B cell (primary cell): Measurements from ENCODE around the gene HSPB8. TPM values are rescaled to one million over a fixed set of nuclear protein-coding genes. Genes with fewer than 3 reads are reported as not detected.

ENCODE experiments used
- ATAC-seq: fragments of 200-7000 bp; cut with Tn5 transposase; one replicate; pipeline ENCODE4 v1.10.0; 2021; ENCODE audit warnings: low read depth, mild to moderate bottlenecking, moderate number of reproducible peaks, moderate library complexity
- CTCF ChIA-PET: fragments of 350-600 bp; sonication (Branson Sonifier 250); formaldehyde crosslinking; loops from one replicate; lab custom pipeline; 2021; ENCODE audit warnings: antibody characterized with exemption, inconsistent platforms; lab: Charles Lee
- POLR2A ChIA-PET: fragments of 350-600 bp; sonication (Branson Sonifier 250); formaldehyde crosslinking; loops from one replicate; lab custom pipeline; 2021; ENCODE audit warnings: antibody characterized with exemption; lab: Charles Lee
- DNase-seq: peaks from one replicate; pipeline ENCODE4 v3.0.0; 2013
- H2AFZ ChIP-seq: 2 replicates; pipeline ENCODE4 v1.6.1; 2012; ENCODE audit warnings: mild to moderate bottlenecking, low read depth, low read length; ENCODE audit not compliant: insufficient read depth, poor library complexity, severe bottlenecking
- H3K27ac ChIP-seq, 2 donors: 1 replicate in 1 of 2; 2 replicates in 1 of 2; pipeline ENCODE4 v1.5.1; 2012 to 2013; ENCODE audit warnings: low read length in 2 of 2, mild to moderate bottlenecking in 2 of 2, moderate library complexity in 1 of 2
- H3K27me3 ChIP-seq, 4 experiments: fragments of 200-600 bp in 1 of 4; sonication (generic) in 1 of 4; replicated peaks in 1 of 4; 1 replicate in 2 of 4; 2 replicates in 2 of 4; pipeline versions ENCODE4 v1.6.1 to v1.7.0; 2013 to 2016; ENCODE audit warnings: low read length in 3 of 4, mild to moderate bottlenecking in 2 of 4, mixed read lengths in 1 of 4, moderate library complexity in 1 of 4; ENCODE audit not compliant: insufficient read depth in 4 of 4, control insufficient read depth in 3 of 4; ENCODE audit errors: control extremely low read depth in 1 of 4
- H3K36me3 ChIP-seq, 2 experiments: replicated peaks in 1 of 2; 1 replicate in 1 of 2; 2 replicates in 1 of 2; pipeline versions ENCODE4 v1.6.1 to v1.7.1; 2013; ENCODE audit warnings: low read length in 1 of 2; ENCODE audit not compliant: insufficient read depth in 2 of 2, control insufficient read depth in 1 of 2; ENCODE audit errors: control extremely low read depth in 1 of 2, extremely low read depth in 1 of 2
- H3K4me1 ChIP-seq, 2 donors: fragments of 200-600 bp in 1 of 2; sonication (generic) in 1 of 2; 1 replicate in 1 of 2; 2 replicates in 1 of 2; pipeline versions ENCODE4 v1.5.1 to v1.6.1; 2013 to 2017; ENCODE audit warnings: low read length in 2 of 2; ENCODE audit not compliant: control insufficient read depth in 2 of 2, insufficient read depth in 2 of 2
- H3K4me2 ChIP-seq: replicated peaks from 2 replicates; pipeline ENCODE3; 2012; ENCODE audit warnings: mild to moderate bottlenecking, low read depth, low read length; ENCODE audit not compliant: poor library complexity, severe bottlenecking
- H3K4me3 ChIP-seq, 5 experiments: fragments of 200-600 bp in 1 of 5; sonication (generic) in 1 of 5; 1 replicate in 3 of 5; 2 replicates in 2 of 5; pipeline versions ENCODE4 v1.5.1 to v1.7.0; 2011 to 2016; ENCODE audit warnings: low read length in 4 of 5, mild to moderate bottlenecking in 4 of 5, low read depth in 2 of 5, control low read depth in 1 of 5, moderate library complexity in 1 of 5; ENCODE audit not compliant: insufficient read depth in 1 of 5; ENCODE audit errors: control extremely low read depth in 1 of 5, extremely low read depth in 1 of 5
- H3K79me2 ChIP-seq: fragments of 200-600 bp; sonication (generic); one replicate; pipeline ENCODE4 v1.6.0; 2016; ENCODE audit warnings: low read length; ENCODE audit not compliant: control insufficient read depth, insufficient read depth
- H3K9ac ChIP-seq: fragments of 200-600 bp; sonication (generic); 2 replicates; pipeline ENCODE4 v1.6.1; 2017; ENCODE audit warnings: mild to moderate bottlenecking, low read length, moderate library complexity
- H3K9me3 ChIP-seq, 3 donors: one replicate each; pipeline versions ENCODE4 v1.6.1 to v1.7.1; 2013; ENCODE audit warnings: low read length in 2 of 3; ENCODE audit not compliant: control insufficient read depth in 2 of 3, insufficient read depth in 1 of 3; ENCODE audit errors: control extremely low read depth in 1 of 3
- H4K20me1 ChIP-seq: 2 replicates; pipeline ENCODE4 v1.6.0; 2012; ENCODE audit warnings: mild to moderate bottlenecking, low read length; ENCODE audit not compliant: insufficient read depth, control insufficient read depth, poor library complexity, severe bottlenecking
- H3K27ac Mint-ChIP-seq: one replicate; pipeline ENCODE4 v1.8.0; 2021; ENCODE audit warnings: mixed read lengths
- H3K27me3 Mint-ChIP-seq: one replicate; pipeline ENCODE4 v1.8.0; 2021; ENCODE audit warnings: mixed read lengths
- H3K4me1 Mint-ChIP-seq: one replicate; pipeline ENCODE4 v1.8.0; 2021; ENCODE audit warnings: mixed read lengths
- H3K4me3 Mint-ChIP-seq: one replicate; pipeline ENCODE4 v1.8.0; 2021; ENCODE audit warnings: mixed read lengths
- H3K9me3 Mint-ChIP-seq: one replicate; pipeline ENCODE4 v1.8.0; 2022; ENCODE audit warnings: mixed read lengths; ENCODE audit not compliant: insufficient read depth
- CTCF ChIP-seq: fragments of 200-600 bp; IDR thresholded peaks from one replicate; pipeline ENCODE4 v1.8.0; 2022; ENCODE audit warnings: antibody characterized with exemption, mild to moderate bottlenecking
- EZH2 ChIP-seq: IDR thresholded peaks from 2 replicates; pipeline ENCODE4 v1.6.1; 2012; ENCODE audit warnings: borderline replicate concordance, low read depth, mild to moderate bottlenecking, moderate library complexity, low read length; ENCODE audit not compliant: insufficient read depth, poor library complexity, severe bottlenecking
- WGBS: methylation state at CpG from one replicate; pipeline ENCODE4 v1.1.5; 2013; ENCODE audit warnings: missing lambda C conversion rate; ENCODE audit not compliant: insufficient coverage; 5-methylcytosine and 5-hydroxymethylcytosine counted together
- intact Hi-C: fragments of 100-400 bp; cut with micrococcal nuclease; formaldehyde crosslinking; loops from one replicate; pipeline ENCODE4 v1.10.0; 2022
- polyA plus RNA-seq: library from polyadenylated mRNA; depleted of rRNA; stranded (reverse); fragments of >200 nt; gene quantifications from 2 replicates; pipeline ENCODE4 v1.2.3, GENCODE V29; 2012
- total RNA-seq, 2 donors: library from RNA; stranded (reverse); fragments of 120-200 nt in 1 of 2; gene quantifications; 1 replicate in 1 of 2; 2 replicates in 1 of 2; pipeline versions ENCODE4 v1.2.3 to v1.2.4, GENCODE V29; 2013 to 2022

The HSPB8 gene
- total and polyA plus RNA-seq, 2 donors (not counting 1 experiment from before 2014, with no cell fraction given) = not detected

DNA sequence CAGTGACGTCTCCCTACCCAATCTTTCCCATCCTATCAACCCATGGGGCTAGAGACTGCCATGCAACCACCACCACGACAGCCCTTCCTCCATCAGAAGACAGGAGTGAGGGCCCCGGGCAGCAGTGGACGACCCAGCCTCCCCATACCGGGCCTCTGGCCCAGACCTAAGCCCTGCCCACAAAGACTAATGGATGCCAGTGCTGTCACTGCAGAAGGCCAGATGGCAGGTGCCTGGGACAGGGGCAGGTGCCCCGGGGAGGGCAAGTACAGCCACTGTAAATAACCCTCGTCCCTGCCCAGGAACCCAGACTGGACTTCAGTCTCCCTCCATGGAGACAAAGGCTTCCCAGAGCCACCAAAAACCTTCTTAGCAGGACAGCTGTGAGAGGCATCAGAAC is 20.3 kb upstream of the HSPB8 start:
- Histone ChIP-seq H3K36me3 (no peaks in the 10 kb centered on the region), H3K4me1 (no peaks in the 10 kb centered on the region), H3K9ac (no peak overlapping the region), H3K4me3 (no peak overlapping the region), H2AFZ (no peak overlapping the region), H3K27me3 (peaks cover 0 to 4% (median 0%) of the 10 kb centered on the region in 4 experiments), H3K79me2 (no peaks in the 10 kb centered on the region), H3K4me2 (no peak overlapping the region), H3K27ac (no peak overlapping the region), H3K9me3 (peaks cover 0 to 28% (median 0%) of the 10 kb centered on the region in 3 donors), H4K20me1 (no peaks in the 10 kb centered on the region)
- Mint-ChIP-seq H3K27me3 (peaks cover 12% of the 10 kb centered on the region), H3K4me3 (no peak overlapping the region), H3K27ac (no peak overlapping the region), H3K4me1 (no peaks in the 10 kb centered on the region), H3K9me3 (no peaks in the 10 kb centered on the region)
- ChIA-PET POLR2A (no interaction called here), CTCF (no interaction called here)
- ATAC-seq = no peak
- DNase-seq = no peak
- intact Hi-C loops = no loop called here
- TF ChIP-seq CTCF = no peak
- TF ChIP-seq EZH2 = no peak
- 86% methylated on average over 7 of the region's 7 CpGs for WGBS

DNA sequence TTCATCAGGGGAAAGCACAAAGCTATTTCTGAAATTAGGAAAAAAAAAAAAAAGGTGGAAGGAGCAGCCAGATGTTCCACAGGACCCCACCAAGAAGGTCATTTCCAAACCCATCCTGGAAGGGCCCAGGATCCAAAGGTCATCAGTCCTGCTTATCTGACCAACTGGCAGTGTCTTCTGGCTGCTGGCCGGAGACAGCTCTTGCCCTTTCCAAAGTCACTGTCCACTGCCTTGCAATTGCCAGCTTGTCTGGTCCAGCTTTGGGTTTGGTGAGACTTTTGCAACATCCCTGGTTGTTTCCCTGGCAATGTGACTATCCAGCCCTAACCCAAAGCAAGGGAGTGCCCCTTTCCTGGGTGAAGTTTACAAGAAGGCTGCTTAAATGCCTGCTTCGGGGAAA is 18.9 kb upstream of the HSPB8 start:
- Histone ChIP-seq H3K4me3 (no peak overlapping the region), H3K9ac (no peak overlapping the region), H3K79me2 (no peaks in the 10 kb centered on the region), H3K27ac (no peak overlapping the region), H2AFZ (no peak overlapping the region), H3K9me3 (peaks cover 0 to 15% (median 0%) of the 10 kb centered on the region in 3 donors), H3K4me1 (no peaks in the 10 kb centered on the region), H3K27me3 (no peaks in the 10 kb centered on the region), H4K20me1 (no peaks in the 10 kb centered on the region), H3K4me2 (no peak overlapping the region), H3K36me3 (no peaks in the 10 kb centered on the region)
- Mint-ChIP-seq H3K9me3 (no peaks in the 10 kb centered on the region), H3K4me3 (no peak overlapping the region), H3K4me1 (no peaks in the 10 kb centered on the region), H3K27ac (no peak overlapping the region), H3K27me3 (peaks cover 12% of the 10 kb centered on the region)
- WGBS = 90% methylated on average over 2 of the region's 2 CpGs
- TF ChIP-seq EZH2 (no peak), CTCF (no peak)
- no peak for ATAC-seq
- no peak for DNase-seq
- CTCF ChIA-PET = no interaction called here
- POLR2A ChIA-PET = no interaction called here
- intact Hi-C loops = no loop called here
